ENCODE results near the gene TRAIP.
A peak's percentile ranks its signal among the peaks of the same experiment; 100 is the strongest.

TRAIP gene

DNA sequence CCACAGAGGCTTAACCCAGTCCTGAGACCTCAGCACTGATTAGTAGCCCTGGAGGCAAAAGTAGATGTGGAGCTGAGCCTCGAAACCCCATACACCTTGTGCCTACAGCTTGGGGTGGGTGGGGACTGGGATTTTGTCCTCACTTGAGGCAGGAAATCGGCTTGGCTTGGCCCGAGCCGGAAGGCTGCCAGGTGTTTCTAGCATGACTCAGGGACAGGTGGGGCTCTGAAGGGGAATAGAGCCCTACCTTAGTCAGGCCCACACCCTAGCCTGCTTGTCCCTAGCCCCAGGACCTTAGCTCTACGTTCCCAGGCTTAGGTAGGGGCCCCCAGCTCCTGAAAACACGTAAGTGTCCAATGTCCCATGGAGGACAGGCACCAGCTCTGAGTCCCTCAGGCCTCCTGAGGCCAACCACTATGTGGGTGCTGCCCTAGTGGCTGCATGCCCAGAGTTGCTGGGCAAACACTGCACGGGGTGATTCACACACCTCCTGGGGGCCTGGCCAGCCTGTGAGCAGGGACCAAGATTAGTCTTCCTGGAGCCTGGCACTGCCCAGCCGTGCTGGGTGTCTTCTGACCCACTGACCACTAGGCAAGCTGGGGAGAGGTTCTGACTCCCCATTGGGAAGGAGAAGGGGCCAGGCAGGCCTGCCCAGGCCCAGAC lies 44.3 kb upstream of the TRAIP start:
- DNase-seq = no peak
- H3K4me3 ChIP-seq (ENCODE audit: low read depth, low read length) = no peak overlapping the region
- H3K36me3 ChIP-seq (replicated peaks) = no peaks in the 10 kb centered on the region
- in situ Hi-C loops (cut with HindIII; ENCODE audit: low pct_ligation_motif_present, low sequenced_read_pairs) = no loop called here
- H3K27me3 ChIP-seq (replicated peaks) = no peaks in the 10 kb centered on the region
- TF ChIP-seq, protein P1, sequence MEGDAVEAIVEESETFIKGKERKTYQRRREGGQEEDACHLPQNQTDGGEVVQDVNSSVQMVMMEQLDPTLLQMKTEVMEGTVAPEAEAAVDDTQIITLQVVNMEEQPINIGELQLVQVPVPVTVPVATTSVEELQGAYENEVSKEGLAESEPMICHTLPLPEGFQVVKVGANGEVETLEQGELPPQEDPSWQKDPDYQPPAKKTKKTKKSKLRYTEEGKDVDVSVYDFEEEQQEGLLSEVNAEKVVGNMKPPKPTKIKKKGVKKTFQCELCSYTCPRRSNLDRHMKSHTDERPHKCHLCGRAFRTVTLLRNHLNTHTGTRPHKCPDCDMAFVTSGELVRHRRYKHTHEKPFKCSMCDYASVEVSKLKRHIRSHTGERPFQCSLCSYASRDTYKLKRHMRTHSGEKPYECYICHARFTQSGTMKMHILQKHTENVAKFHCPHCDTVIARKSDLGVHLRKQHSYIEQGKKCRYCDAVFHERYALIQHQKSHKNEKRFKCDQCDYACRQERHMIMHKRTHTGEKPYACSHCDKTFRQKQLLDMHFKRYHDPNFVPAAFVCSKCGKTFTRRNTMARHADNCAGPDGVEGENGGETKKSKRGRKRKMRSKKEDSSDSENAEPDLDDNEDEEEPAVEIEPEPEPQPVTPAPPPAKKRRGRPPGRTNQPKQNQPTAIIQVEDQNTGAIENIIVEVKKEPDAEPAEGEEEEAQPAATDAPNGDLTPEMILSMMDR (IDR thresholded peaks at IDR 0.05; ENCODE audit: low read depth, low read length, missing control alignments) = no peak
- no peak overlapping the region for H3K27ac ChIP-seq

DNA sequence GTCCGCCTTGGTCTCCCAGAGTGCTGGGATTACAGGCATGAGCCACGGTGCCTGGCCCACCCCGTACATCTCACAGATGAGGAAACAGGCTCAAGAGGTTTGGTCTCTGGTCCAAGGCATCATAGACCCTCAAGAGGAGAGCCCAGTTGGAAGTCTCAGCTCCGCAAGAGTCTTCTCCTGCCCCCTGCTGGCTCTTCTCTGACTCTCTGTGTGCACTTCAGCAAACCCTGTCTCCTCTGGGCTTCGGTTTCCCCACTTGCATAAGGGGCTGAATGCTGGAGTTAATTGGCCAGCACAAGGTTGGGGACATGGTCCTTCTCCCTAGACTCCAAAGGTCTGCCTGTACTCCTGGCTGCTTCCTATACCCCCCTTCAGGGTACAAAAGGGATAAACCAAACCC lies 43.5 kb upstream of the TRAIP start:
- no peak for DNase-seq
- no peaks in the 10 kb centered on the region for H3K36me3 ChIP-seq (replicated peaks)
- no peaks in the 10 kb centered on the region for H3K27me3 ChIP-seq (replicated peaks)
- no peak overlapping the region for H3K27ac ChIP-seq
- in situ Hi-C loops (cut with HindIII; ENCODE audit: low pct_ligation_motif_present, low sequenced_read_pairs) = no loop called here
- H3K4me3 ChIP-seq (ENCODE audit: low read depth, low read length) = no peak overlapping the region
- TF ChIP-seq, protein P1 (IDR thresholded peaks at IDR 0.05; ENCODE audit: low read depth, low read length, missing control alignments) = peak; percentile 48

DNA sequence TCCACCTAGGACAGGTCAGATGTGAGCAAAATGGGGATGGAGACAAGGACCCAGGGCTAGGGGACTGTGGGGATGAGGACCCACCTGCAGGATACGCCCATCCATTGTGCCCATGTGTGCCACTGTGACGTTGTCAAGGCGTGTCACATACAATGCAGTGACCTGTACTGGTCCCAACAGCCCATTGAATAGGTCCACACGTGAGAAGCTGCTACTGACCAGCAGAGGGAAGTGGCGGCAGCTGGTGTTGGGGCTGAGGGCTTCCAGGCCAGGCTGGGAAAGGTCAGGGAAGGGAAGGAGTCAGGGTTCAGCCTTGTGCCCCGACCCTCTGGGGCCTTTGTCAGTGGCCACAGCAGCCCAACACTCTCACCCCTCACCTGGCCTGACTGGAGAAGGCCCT lies 42.6 kb upstream of the TRAIP start:
- TF ChIP-seq, protein P1 (IDR thresholded peaks at IDR 0.05; ENCODE audit: low read depth, low read length, missing control alignments) = no peak
- H3K4me3 ChIP-seq (ENCODE audit: low read depth, low read length) = no peak overlapping the region
- H3K27ac ChIP-seq = no peak overlapping the region
- H3K36me3 ChIP-seq (replicated peaks) = no peaks in the 10 kb centered on the region
- no peak for DNase-seq
- H3K27me3 ChIP-seq (replicated peaks) = no peaks in the 10 kb centered on the region
- in situ Hi-C loops (cut with HindIII; ENCODE audit: low pct_ligation_motif_present, low sequenced_read_pairs) = no loop called here

DNA sequence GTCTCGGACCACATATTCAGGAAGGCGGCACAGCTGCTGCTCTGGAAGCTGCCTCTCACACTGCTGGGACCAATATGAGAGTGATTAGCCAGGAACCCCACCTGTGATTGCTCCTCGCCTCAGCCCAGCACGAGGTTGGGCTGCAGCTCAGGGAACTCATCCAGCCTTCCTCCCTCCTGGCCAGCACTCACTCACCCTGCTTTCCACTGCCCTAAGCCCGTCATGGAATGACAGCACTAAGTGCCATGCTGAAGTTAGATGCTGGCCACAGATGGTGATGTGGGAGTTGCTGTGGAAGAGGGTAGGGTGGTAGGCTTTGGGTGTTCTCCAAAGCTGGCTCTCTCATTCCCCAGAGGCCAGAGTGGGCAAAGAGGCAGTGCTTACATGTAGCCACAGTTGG lies 40.0 kb upstream of the TRAIP start:
- Histone ChIP-seq H3K36me3 (replicated peaks) (no peaks in the 10 kb centered on the region), H3K27me3 (replicated peaks) (no peaks in the 10 kb centered on the region), H3K27ac (no peak overlapping the region), H3K4me3 (ENCODE audit: low read depth, low read length) (no peak overlapping the region)
- DNase-seq = no peak
- in situ Hi-C loops (cut with HindIII; ENCODE audit: low pct_ligation_motif_present, low sequenced_read_pairs) = no loop called here
- TF ChIP-seq, protein P1 (IDR thresholded peaks at IDR 0.05; ENCODE audit: low read depth, low read length, missing control alignments) = no peak

DNA sequence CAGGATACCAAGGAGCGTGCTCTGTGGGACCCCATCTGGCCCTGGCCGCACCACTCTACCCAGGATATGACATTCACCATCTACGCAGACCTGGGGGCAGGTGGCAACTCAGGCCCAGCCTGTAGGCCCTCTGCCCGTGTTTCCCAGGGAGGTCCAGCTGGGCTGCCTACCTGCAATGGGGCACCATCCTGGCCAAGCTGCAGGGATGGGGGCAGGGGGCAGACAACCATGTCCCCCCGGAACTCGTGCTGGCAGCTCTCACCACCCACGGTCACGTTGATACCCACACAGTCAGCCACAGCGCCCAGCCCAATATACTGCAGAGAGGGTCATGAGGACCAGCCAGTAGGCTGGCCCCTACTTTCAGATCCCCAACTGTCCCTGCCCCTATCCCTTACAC lies 39.4 kb upstream of the TRAIP start:
- DNase-seq = no peak
- Histone ChIP-seq H3K27ac (no peak overlapping the region), H3K4me3 (ENCODE audit: low read depth, low read length) (no peak overlapping the region), H3K27me3 (replicated peaks) (no peaks in the 10 kb centered on the region), H3K36me3 (replicated peaks) (no peaks in the 10 kb centered on the region)
- in situ Hi-C loops (cut with HindIII; ENCODE audit: low pct_ligation_motif_present, low sequenced_read_pairs) = no loop called here
- TF ChIP-seq, protein P1 (IDR thresholded peaks at IDR 0.05; ENCODE audit: low read depth, low read length, missing control alignments) = no peak

DNA sequence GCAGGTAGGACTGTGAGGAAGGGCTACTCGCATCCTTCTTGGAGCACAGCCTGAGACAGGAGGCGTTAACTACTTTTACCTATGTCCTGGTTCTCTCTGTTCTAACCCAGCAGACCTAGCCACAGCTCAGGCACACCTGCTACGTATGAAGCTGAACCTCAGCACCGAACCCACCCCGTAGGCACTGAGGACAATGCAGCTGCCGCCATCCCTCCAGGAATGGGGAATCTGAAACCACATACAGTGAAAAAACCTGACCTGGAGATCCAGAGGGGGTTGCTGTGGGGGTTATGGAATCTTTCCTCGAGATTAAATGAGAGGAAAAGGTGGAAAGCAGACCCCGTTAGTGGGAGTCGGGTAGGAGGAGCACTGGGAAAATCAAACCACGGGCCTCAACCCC lies 32.9 kb upstream of the TRAIP start:
- TF ChIP-seq, protein P1 (IDR thresholded peaks at IDR 0.05; ENCODE audit: low read depth, low read length, missing control alignments) = no peak
- H3K4me3 ChIP-seq (ENCODE audit: low read depth, low read length) = no peak overlapping the region
- in situ Hi-C loops (cut with HindIII; ENCODE audit: low pct_ligation_motif_present, low sequenced_read_pairs) = no loop called here

More for the DNA sequence above, 32.9 kb upstream of the TRAIP start:
- H3K27me3 ChIP-seq (replicated peaks) = no peaks in the 10 kb centered on the region
- DNase-seq = no peak
- H3K36me3 ChIP-seq (replicated peaks) = no peaks in the 10 kb centered on the region
- no peak overlapping the region for H3K27ac ChIP-seq

Measured in brain microvascular endothelial cell (primary cell).